Measurements from ENCODE around the gene TSHZ2.
"Not testable (repeated sequence)": the region's sequence is repeated elsewhere in the genome, so short reads cannot be mapped to it uniquely, and the experiment has no call there.

The TSHZ2 gene

GRCh38 chr20:53510262-53510661 is 538.1 kb downstream of the TSHZ2 start:
- Histone ChIP-seq H3K4me1 (ENCODE audit: control insufficient read depth in 5 of 5, insufficient read depth in 5 of 5, low read length in 5 of 5) (peaks cover 0 to 2% (median 0%) of the 10 kb centered on the region in 5 donors), H3K36me3 (ENCODE audit: control insufficient read depth in 5 of 5, insufficient read depth in 5 of 5, low read length in 5 of 5) (no peaks in the 10 kb centered on the region), H3K9me3 (ENCODE audit: control insufficient read depth in 5 of 5, low read length in 5 of 5) (peaks cover 0 to 3% (median 0%) of the 10 kb centered on the region in 5 donors), H3K27me3 (ENCODE audit: control insufficient read depth in 5 of 5, insufficient read depth in 4 of 5, low read length in 5 of 5) (no peaks in the 10 kb centered on the region), H3K4me3 (ENCODE audit: low read depth in 1 of 5, low read length in 5 of 5) (no peak overlapping the region), H3K27ac (ENCODE audit: low read depth, low read length) (no peak overlapping the region), H3K9ac (ENCODE audit: low read length in 5 of 5) (no peak overlapping the region)

GRCh38 chr20:53510704-53511103 is 538.5 kb downstream of the TSHZ2 start:
- H3K9me3 ChIP-seq (ENCODE audit: control insufficient read depth in 5 of 5, low read length in 5 of 5): peaks cover 0 to 3% (median 0%) of the 10 kb centered on the region in 5 donors
- no peak overlapping the region for H3K27ac ChIP-seq (ENCODE audit: low read depth, low read length)
- peaks cover 0 to 2% (median 0%) of the 10 kb centered on the region in 5 donors for H3K4me1 ChIP-seq (ENCODE audit: control insufficient read depth in 5 of 5, insufficient read depth in 5 of 5, low read length in 5 of 5)
- no peak overlapping the region for H3K4me3 ChIP-seq (ENCODE audit: low read depth in 1 of 5, low read length in 5 of 5)
- no peaks in the 10 kb centered on the region for H3K27me3 ChIP-seq (ENCODE audit: control insufficient read depth in 5 of 5, insufficient read depth in 4 of 5, low read length in 5 of 5)
- no peak overlapping the region for H3K9ac ChIP-seq (ENCODE audit: low read length in 5 of 5)
- H3K36me3 ChIP-seq (ENCODE audit: control insufficient read depth in 5 of 5, insufficient read depth in 5 of 5, low read length in 5 of 5): no peaks in the 10 kb centered on the region

GRCh38 chr20:53512076-53512475 is 539.9 kb downstream of the TSHZ2 start:
- Histone ChIP-seq H3K27me3 (ENCODE audit: control insufficient read depth in 5 of 5, insufficient read depth in 4 of 5, low read length in 5 of 5) (no peaks in the 10 kb centered on the region), H3K9ac (ENCODE audit: low read length in 5 of 5) (no peak overlapping the region), H3K9me3 (ENCODE audit: control insufficient read depth in 5 of 5, low read length in 5 of 5) (peaks cover 0 to 3% (median 0%) of the 10 kb centered on the region in 5 donors), H3K27ac (ENCODE audit: low read depth, low read length) (no peak overlapping the region), H3K4me1 (ENCODE audit: control insufficient read depth in 5 of 5, insufficient read depth in 5 of 5, low read length in 5 of 5) (peaks cover 0 to 2% (median 0%) of the 10 kb centered on the region in 5 donors), H3K36me3 (ENCODE audit: control insufficient read depth in 5 of 5, insufficient read depth in 5 of 5, low read length in 5 of 5) (no peaks in the 10 kb centered on the region), H3K4me3 (ENCODE audit: low read depth in 1 of 5, low read length in 5 of 5) (no peak overlapping the region)

- Histone ChIP-seq H3K27me3 (ENCODE audit: control insufficient read depth in 5 of 5, insufficient read depth in 4 of 5, low read length in 5 of 5) (no peaks in the 10 kb centered on the region), H3K9me3 (ENCODE audit: control insufficient read depth in 5 of 5, low read length in 5 of 5) (peaks cover 0 to 3% (median 0%) of the 10 kb centered on the region in 5 donors), H3K27ac (ENCODE audit: low read depth, low read length) (no peak overlapping the region), H3K4me1 (ENCODE audit: control insufficient read depth in 5 of 5, insufficient read depth in 5 of 5, low read length in 5 of 5) (peaks cover 0 to 2% (median 0%) of the 10 kb centered on the region in 5 donors), H3K9ac (ENCODE audit: low read length in 5 of 5) (no peak overlapping the region), H3K36me3 (ENCODE audit: control insufficient read depth in 5 of 5, insufficient read depth in 5 of 5, low read length in 5 of 5) (no peaks in the 10 kb centered on the region), H3K4me3 (ENCODE audit: low read depth in 1 of 5, low read length in 5 of 5) (no peak overlapping the region)
Observed at GRCh38 chr20:53513168-53513488, 541.0 kb downstream of the TSHZ2 start.

GRCh38 chr20:53513489-53514298 is 541.5 kb downstream of the TSHZ2 start:
- Histone ChIP-seq H3K4me1 (ENCODE audit: control insufficient read depth in 5 of 5, insufficient read depth in 5 of 5, low read length in 5 of 5) (peaks cover 0 to 2% (median 0%) of the 10 kb centered on the region in 5 donors), H3K9ac (ENCODE audit: low read length in 5 of 5) (no peak overlapping the region), H3K27ac (ENCODE audit: low read depth, low read length) (no peak overlapping the region), H3K36me3 (ENCODE audit: control insufficient read depth in 5 of 5, insufficient read depth in 5 of 5, low read length in 5 of 5) (no peaks in the 10 kb centered on the region), H3K4me3 (ENCODE audit: low read depth in 1 of 5, low read length in 5 of 5) (no peak overlapping the region), H3K27me3 (ENCODE audit: control insufficient read depth in 5 of 5, insufficient read depth in 4 of 5, low read length in 5 of 5) (no peaks in the 10 kb centered on the region), H3K9me3 (ENCODE audit: control insufficient read depth in 5 of 5, low read length in 5 of 5) (peaks cover 0 to 3% (median 0%) of the 10 kb centered on the region in 5 donors)

- Histone ChIP-seq H3K27ac (ENCODE audit: low read depth, low read length) (no peak overlapping the region), H3K27me3 (ENCODE audit: control insufficient read depth in 5 of 5, insufficient read depth in 4 of 5, low read length in 5 of 5) (no peaks in the 10 kb centered on the region), H3K4me1 (ENCODE audit: control insufficient read depth in 5 of 5, insufficient read depth in 5 of 5, low read length in 5 of 5) (peaks cover 0 to 6% (median 0%) of the 10 kb centered on the region in 5 donors), H3K9me3 (ENCODE audit: control insufficient read depth in 5 of 5, low read length in 5 of 5) (no peaks in the 10 kb centered on the region), H3K4me3 (ENCODE audit: low read depth in 1 of 5, low read length in 5 of 5) (no peak overlapping the region), H3K9ac (ENCODE audit: low read length in 5 of 5) (no peak overlapping the region), H3K36me3 (ENCODE audit: control insufficient read depth in 5 of 5, insufficient read depth in 5 of 5, low read length in 5 of 5) (no peaks in the 10 kb centered on the region)
Observed at GRCh38 chr20:53515749-53516148, 543.6 kb downstream of the TSHZ2 start.

GRCh38 chr20:53517146-53517545 is 545.0 kb downstream of the TSHZ2 start:
- Histone ChIP-seq H3K27ac (ENCODE audit: low read depth, low read length) (no peak overlapping the region), H3K36me3 (ENCODE audit: control insufficient read depth in 5 of 5, insufficient read depth in 5 of 5, low read length in 5 of 5) (no peaks in the 10 kb centered on the region), H3K9ac (ENCODE audit: low read length in 5 of 5) (no peak overlapping the region), H3K4me3 (ENCODE audit: low read depth in 1 of 5, low read length in 5 of 5) (no peak overlapping the region), H3K9me3 (ENCODE audit: control insufficient read depth in 5 of 5, low read length in 5 of 5) (no peaks in the 10 kb centered on the region), H3K27me3 (ENCODE audit: control insufficient read depth in 5 of 5, insufficient read depth in 4 of 5, low read length in 5 of 5) (no peaks in the 10 kb centered on the region), H3K4me1 (ENCODE audit: control insufficient read depth in 5 of 5, insufficient read depth in 5 of 5, low read length in 5 of 5) (peaks cover 0 to 6% (median 0%) of the 10 kb centered on the region in 5 donors)

GRCh38 chr20:53521421-53521820 is 549.3 kb downstream of the TSHZ2 start:
- not testable (repeated sequence) for H3K9ac ChIP-seq (ENCODE audit: low read length in 5 of 5); H3K27ac ChIP-seq (ENCODE audit: low read depth, low read length); H3K9me3 ChIP-seq (ENCODE audit: control insufficient read depth in 5 of 5, low read length in 5 of 5); H3K4me3 ChIP-seq (ENCODE audit: low read depth in 1 of 5, low read length in 5 of 5); H3K27me3 ChIP-seq (ENCODE audit: control insufficient read depth in 5 of 5, insufficient read depth in 4 of 5, low read length in 5 of 5); H3K36me3 ChIP-seq (ENCODE audit: control insufficient read depth in 5 of 5, insufficient read depth in 5 of 5, low read length in 5 of 5); H3K4me1 ChIP-seq (ENCODE audit: control insufficient read depth in 5 of 5, insufficient read depth in 5 of 5, low read length in 5 of 5)

- Histone ChIP-seq H3K9me3 (ENCODE audit: control insufficient read depth in 5 of 5, low read length in 5 of 5) (no peaks in the 10 kb centered on the region), H3K27me3 (ENCODE audit: control insufficient read depth in 5 of 5, insufficient read depth in 4 of 5, low read length in 5 of 5) (no peaks in the 10 kb centered on the region), H3K9ac (ENCODE audit: low read length in 5 of 5) (no peak overlapping the region), H3K4me1 (ENCODE audit: control insufficient read depth in 5 of 5, insufficient read depth in 5 of 5, low read length in 5 of 5) (peaks cover 0 to 6% (median 0%) of the 10 kb centered on the region in 5 donors), H3K4me3 (ENCODE audit: low read depth in 1 of 5, low read length in 5 of 5) (no peak overlapping the region), H3K36me3 (ENCODE audit: control insufficient read depth in 5 of 5, insufficient read depth in 5 of 5, low read length in 5 of 5) (no peaks in the 10 kb centered on the region), H3K27ac (ENCODE audit: low read depth, low read length) (no peak overlapping the region)
Observed at GRCh38 chr20:53522026-53522425, 549.9 kb downstream of the TSHZ2 start.

GRCh38 chr20:53522696-53523095 is 550.5 kb downstream of the TSHZ2 start:
- Histone ChIP-seq H3K27ac (ENCODE audit: low read depth, low read length) (no peak overlapping the region), H3K4me3 (ENCODE audit: low read depth in 1 of 5, low read length in 5 of 5) (no peak overlapping the region), H3K27me3 (ENCODE audit: control insufficient read depth in 5 of 5, insufficient read depth in 4 of 5, low read length in 5 of 5) (no peaks in the 10 kb centered on the region), H3K36me3 (ENCODE audit: control insufficient read depth in 5 of 5, insufficient read depth in 5 of 5, low read length in 5 of 5) (no peaks in the 10 kb centered on the region), H3K4me1 (ENCODE audit: control insufficient read depth in 5 of 5, insufficient read depth in 5 of 5, low read length in 5 of 5) (peaks cover 0 to 6% (median 0%) of the 10 kb centered on the region in 5 donors), H3K9ac (ENCODE audit: low read length in 5 of 5) (no peak overlapping the region), H3K9me3 (ENCODE audit: control insufficient read depth in 5 of 5, low read length in 5 of 5) (no peaks in the 10 kb centered on the region)
